ENCODE results near the gene APBB2. TPM values are rescaled to one million over a fixed set of nuclear protein-coding genes. Genes with fewer than 3 reads are reported as not detected.

APBB2 gene
- total and polyA plus RNA-seq, 2 of the 8 experiments (the other 6 are each of a cell fraction or from before 2014, with no cell fraction given), result 58.7 to 59.4 TPM

GRCh38 chr4:40952672-40953071 is 261.7 kb downstream of the APBB2 start:
- Histone ChIP-seq H2AK5ac (ENCODE audit: low read depth, low read length) (no peak overlapping the region), H3K23me2 (ENCODE audit: low read depth, low read length) (no peaks in the 10 kb centered on the region), H4K91ac (replicated peaks; ENCODE audit: insufficient read length, low read length) (no peak overlapping the region), H4K5ac (ENCODE audit: insufficient read length, low read depth, low read length) (no peak overlapping the region), H3K56ac (replicated peaks; ENCODE audit: insufficient read length, low read depth, low read length) (no peak overlapping the region), H3K18ac (ENCODE audit: extremely low read depth, low read length) (no peak overlapping the region), H2BK5ac (ENCODE audit: low read depth, low read length) (no peak overlapping the region), H2BK15ac (ENCODE audit: low read length) (no peak overlapping the region), H2BK20ac (ENCODE audit: low read length) (no peak overlapping the region), H4K8ac (ENCODE audit: extremely low read depth, insufficient read depth, low read length) (no peak overlapping the region), H3K14ac (ENCODE audit: insufficient read length) (no peak overlapping the region), H3K23ac (ENCODE audit: insufficient read length) (no peak overlapping the region), H3K9me3 (ENCODE audit: insufficient read depth in 2 of 2, low read depth in 1 of 2, low read length in 1 of 2) (no peaks in the 10 kb centered on the region), H3K4me2 (ENCODE audit: insufficient read depth in 1 of 2, low read depth in 2 of 2, low read length in 2 of 2) (no peak overlapping the region), H3K79me2 (ENCODE audit: control insufficient read depth in 1 of 2, insufficient read depth in 2 of 2, low read length in 2 of 2) (no peaks in the 10 kb centered on the region), H2AFZ (ENCODE audit: low read length) (no peak overlapping the region), H3K4me3 (ENCODE audit: extremely low read depth in 1 of 4, insufficient read depth in 2 of 4, low read depth in 3 of 4, low read length in 4 of 4) (no peak overlapping the region), H3K4ac (replicated peaks; ENCODE audit: insufficient read length, low read depth, low read length) (no peak overlapping the region), H3K36me3 (ENCODE audit: control insufficient read depth in 2 of 4, insufficient read depth in 4 of 4, low read length in 3 of 4) (no peaks in the 10 kb centered on the region), H3K27me3 (replicated peaks in 1 of 4; ENCODE audit: control insufficient read depth in 3 of 4, extremely low read depth in 1 of 4, insufficient read depth in 3 of 4, low read length in 3 of 4) (no peaks in the 10 kb centered on the region), H4K20me1 (replicated peaks in 1 of 2; ENCODE audit: control insufficient read depth in 1 of 2, insufficient read depth in 2 of 2, low read length in 2 of 2) (no peaks in the 10 kb centered on the region), H2BK120ac (replicated peaks; ENCODE audit: low read depth, low read length) (no peak overlapping the region), H3K27ac (ENCODE audit: low read depth, low read length) (no peak overlapping the region), H3K79me1 (ENCODE audit: low read depth, low read length) (no peaks in the 10 kb centered on the region), H3K9ac (replicated peaks in 1 of 4; ENCODE audit: extremely low read depth in 1 of 4, low read depth in 3 of 4, low read length in 3 of 4) (no peak overlapping the region), H3K4me1 (replicated peaks in 1 of 4; ENCODE audit: control insufficient read depth in 3 of 4, insufficient read depth in 4 of 4, low read length in 3 of 4) (peaks cover 0 to 6% (median under 1%) of the 10 kb centered on the region in 4 experiments; a peak in 3 of 7 replicates), H2BK12ac (ENCODE audit: low read depth, low read length) (no peak overlapping the region)
- ChIA-PET CTCF (ENCODE audit: partially characterized antibody) (interaction anchor here (1.1 kb wide), 1 partner anchor 12 kb away, joined by 3 read pairs; no protein-coding TSS in a partner anchor), POLR2A (ENCODE audit: partially characterized antibody) (interaction anchor here (1.2 to 1.6 kb wide), 2 partner anchors 10 to 261 kb away, joined by 3 read pairs; partner anchors contain the start of gene APBB2)
- 97% methylated on average over 7 of the region's 7 CpGs; no CpG with 5 or more reads in 1 of the 2 experiments for WGBS, 2 experiments (ENCODE audit: extremely low coverage in 1 of 2, insufficient coverage in 1 of 2, insufficient read length in 1 of 2, insufficient replicate concordance in 2 of 2, low coverage in 1 of 2, low lambda C conversion rate in 2 of 2, missing lambda C conversion rate in 1 of 2)
- FAIRE-seq (no peak), DNase-seq (ENCODE audit: low read depth in 1 of 2, low spot score in 2 of 2) (no peak)
- TF ChIP-seq SAP30 (IDR thresholded peaks at IDR 0.05; ENCODE audit: insufficient read depth, insufficient replicate concordance, low read length) (no peak), SUZ12 (IDR thresholded peaks at IDR 0.05; ENCODE audit: low read length) (no peak), CTCF (IDR thresholded peaks at IDR 0.05; ENCODE audit: control extremely low read depth in 1 of 3, insufficient read depth in 1 of 3, low read depth in 1 of 3, low read length in 3 of 3) (no peak), KDM1A (IDR thresholded peaks at IDR 0.05; ENCODE audit: borderline replicate concordance, low read length) (no peak), CBX8 (IDR thresholded peaks at IDR 0.05; ENCODE audit: borderline replicate concordance, low read depth, low read length) (no peak), TAF1 (IDR thresholded peaks at IDR 0.05; ENCODE audit: low read depth, low read length) (no peak), TBP (IDR thresholded peaks at IDR 0.05; ENCODE audit: low read depth, low read length) (no peak), TAF7 (optimal IDR thresholded peaks at IDR 0.05; ENCODE audit: borderline replicate concordance, low read depth, low read length) (no peak), RXRA (IDR thresholded peaks at IDR 0.05; ENCODE audit: insufficient read depth, low read depth, low read length) (no peak), KDM5A (IDR thresholded peaks at IDR 0.05; ENCODE audit: low read length) (no peak), MAFK (IDR thresholded peaks at IDR 0.05; ENCODE audit: low read depth, low read length) (no peak), JUN (IDR thresholded peaks at IDR 0.05; ENCODE audit: low read depth, low read length) (no peak)

Measured in H1 (cell line).